ENCODE measurements around the gene SMIM14. TPM values are rescaled to one million over a fixed set of nuclear protein-coding genes. Genes with fewer than 3 reads are reported as not detected.

SMIM14 gene
- total and polyA plus RNA-seq, 8 donors: 52.9 to 67.8 (median 55.4) TPM

- intact Hi-C loops (cut with DNase I): no loop called here
- H3K36me3 ChIP-seq: peaks cover 0 to 17% of the 10 kb centered on the region in 2 donors
- no peaks in the 10 kb centered on the region for H3K9me3 ChIP-seq
- no peaks in the 10 kb centered on the region for H3K27me3 ChIP-seq
- TF ChIP-seq, protein P1, sequence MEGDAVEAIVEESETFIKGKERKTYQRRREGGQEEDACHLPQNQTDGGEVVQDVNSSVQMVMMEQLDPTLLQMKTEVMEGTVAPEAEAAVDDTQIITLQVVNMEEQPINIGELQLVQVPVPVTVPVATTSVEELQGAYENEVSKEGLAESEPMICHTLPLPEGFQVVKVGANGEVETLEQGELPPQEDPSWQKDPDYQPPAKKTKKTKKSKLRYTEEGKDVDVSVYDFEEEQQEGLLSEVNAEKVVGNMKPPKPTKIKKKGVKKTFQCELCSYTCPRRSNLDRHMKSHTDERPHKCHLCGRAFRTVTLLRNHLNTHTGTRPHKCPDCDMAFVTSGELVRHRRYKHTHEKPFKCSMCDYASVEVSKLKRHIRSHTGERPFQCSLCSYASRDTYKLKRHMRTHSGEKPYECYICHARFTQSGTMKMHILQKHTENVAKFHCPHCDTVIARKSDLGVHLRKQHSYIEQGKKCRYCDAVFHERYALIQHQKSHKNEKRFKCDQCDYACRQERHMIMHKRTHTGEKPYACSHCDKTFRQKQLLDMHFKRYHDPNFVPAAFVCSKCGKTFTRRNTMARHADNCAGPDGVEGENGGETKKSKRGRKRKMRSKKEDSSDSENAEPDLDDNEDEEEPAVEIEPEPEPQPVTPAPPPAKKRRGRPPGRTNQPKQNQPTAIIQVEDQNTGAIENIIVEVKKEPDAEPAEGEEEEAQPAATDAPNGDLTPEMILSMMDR (IDR thresholded peaks at IDR 0.05): no peak
- no peak for DNase-seq
- H3K27ac ChIP-seq: no peak overlapping the region
- no peaks in the 10 kb centered on the region for H3K4me1 ChIP-seq
- H3K4me3 ChIP-seq: no peak overlapping the region
- no peak for ATAC-seq
Measured at GRCh38 chr4:39571054-39571453, 67.6 kb downstream of the SMIM14 start.

DNA sequence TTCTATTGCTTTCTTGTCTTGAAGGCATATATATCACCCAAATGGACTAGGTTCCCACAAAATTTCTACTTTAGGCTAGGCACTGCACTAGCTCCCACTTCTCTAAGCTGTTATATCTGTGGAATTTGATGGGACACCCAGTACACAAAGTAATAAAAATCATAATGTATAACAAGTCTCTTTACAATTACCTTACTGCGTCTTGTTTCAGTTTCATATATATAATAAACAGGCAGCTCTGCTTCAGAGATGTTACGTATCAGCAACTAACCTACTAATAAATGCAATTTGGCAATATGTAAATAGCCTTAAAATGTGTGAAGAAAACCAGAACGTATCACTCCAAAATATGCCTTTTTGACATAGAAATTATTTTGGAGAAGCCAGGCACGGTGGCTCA lies 69.5 kb downstream of the SMIM14 start:
- DNase-seq: no peak
- no peaks in the 10 kb centered on the region for H3K9me3 ChIP-seq
- intact Hi-C loops (cut with DNase I): no loop called here
- no peak overlapping the region for H3K4me3 ChIP-seq
- H3K4me1 ChIP-seq: no peaks in the 10 kb centered on the region
- H3K27me3 ChIP-seq: no peaks in the 10 kb centered on the region
- ATAC-seq: no peak
- no peak overlapping the region for H3K27ac ChIP-seq
- TF ChIP-seq, protein P1 (IDR thresholded peaks at IDR 0.05): no peak
- H3K36me3 ChIP-seq: peaks cover 0 to 33% of the 10 kb centered on the region in 2 donors

DNA sequence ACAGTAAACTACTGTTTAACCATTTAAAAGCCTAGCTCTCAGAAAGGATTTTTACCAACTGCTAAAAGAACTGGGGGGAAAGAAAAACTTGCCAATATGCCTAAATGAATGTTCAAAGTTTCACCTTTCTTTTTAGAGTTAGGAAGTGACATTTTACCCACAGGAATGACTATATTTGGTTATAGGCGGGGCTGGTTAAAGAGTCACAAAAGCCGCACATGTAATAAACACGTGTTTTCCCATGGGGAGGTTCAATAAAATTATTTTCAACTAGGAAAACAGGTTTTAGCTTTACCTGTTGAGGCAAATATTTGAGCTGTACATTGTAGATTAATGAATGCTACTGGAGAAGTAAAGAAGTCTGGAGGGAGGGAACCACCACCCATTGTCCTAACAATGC lies 69.9 kb downstream of the SMIM14 start:
- intact Hi-C loops (cut with DNase I): no loop called here
- H3K27me3 ChIP-seq: no peaks in the 10 kb centered on the region
- no peak overlapping the region for H3K4me3 ChIP-seq
- DNase-seq (no peak), ATAC-seq (no peak)
- no peaks in the 10 kb centered on the region for H3K9me3 ChIP-seq
- H3K4me1 ChIP-seq: no peaks in the 10 kb centered on the region
- TF ChIP-seq, protein P1 (IDR thresholded peaks at IDR 0.05): no peak
- H3K36me3 ChIP-seq: peaks cover 0 to 33% of the 10 kb centered on the region in 2 donors
- H3K27ac ChIP-seq: no peak overlapping the region

- H3K36me3 ChIP-seq: peaks cover 0 to 29% of the 10 kb centered on the region in 2 donors
- DNase-seq (no peak), ATAC-seq (no peak)
- intact Hi-C loops (cut with DNase I): no loop called here
- H3K27ac ChIP-seq: no peak overlapping the region
- H3K4me1 ChIP-seq: no peaks in the 10 kb centered on the region
- H3K9me3 ChIP-seq: no peaks in the 10 kb centered on the region
- no peak overlapping the region for H3K4me3 ChIP-seq
- H3K27me3 ChIP-seq: no peaks in the 10 kb centered on the region
- TF ChIP-seq, protein P1 (IDR thresholded peaks at IDR 0.05): no peak
Measured at GRCh38 chr4:39565878-39566600, 72.6 kb downstream of the SMIM14 start.

DNA sequence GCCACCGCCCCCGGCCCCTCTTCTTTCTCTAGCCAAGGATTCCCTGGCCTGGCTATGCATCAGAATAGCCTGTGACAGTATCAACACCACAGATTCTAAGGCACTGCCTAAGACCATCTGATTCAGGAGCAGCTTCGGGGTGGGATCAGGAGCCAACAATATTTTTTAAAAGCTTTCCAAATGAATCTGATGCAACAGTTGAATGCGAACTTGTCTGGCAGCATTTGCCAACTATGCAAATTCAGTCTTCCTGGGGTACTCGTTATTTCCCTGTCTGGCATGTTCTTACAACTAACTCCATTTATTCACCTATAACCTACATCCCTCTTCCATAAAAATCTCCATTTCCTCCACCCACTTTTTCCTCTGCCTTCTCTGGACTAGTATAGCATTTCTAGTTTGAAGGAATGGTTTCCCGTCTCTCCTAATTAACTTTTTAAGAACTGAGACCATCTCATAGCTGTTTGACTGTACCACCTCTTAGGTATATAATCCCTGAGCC lies 75.3 kb downstream of the SMIM14 start:
- ATAC-seq: no peak
- intact Hi-C loops (cut with DNase I): no loop called here

More for the DNA sequence above, 75.3 kb downstream of the SMIM14 start:
- H3K4me3 ChIP-seq: no peak overlapping the region
- peaks cover 0 to 9% of the 10 kb centered on the region in 2 donors for H3K4me1 ChIP-seq
- no peak for DNase-seq
- no peaks in the 10 kb centered on the region for H3K9me3 ChIP-seq
- H3K36me3 ChIP-seq: peaks cover 0 to 27% of the 10 kb centered on the region in 2 donors
- no peaks in the 10 kb centered on the region for H3K27me3 ChIP-seq
- TF ChIP-seq, protein P1 (IDR thresholded peaks at IDR 0.05): no peak
- no peak overlapping the region for H3K27ac ChIP-seq

Data from left lung (tissue), 10 donors.